GM23248 (cell line): Measurements from ENCODE around the gene ALPI. TPM values are rescaled to one million over a fixed set of nuclear protein-coding genes. Genes with fewer than 3 reads are reported as not detected.

Experiments
- DNase-seq: peaks from one replicate; pipeline ENCODE4 v3.0.0-alpha.2; 2015
- H2AFZ ChIP-seq: fragments of 200-600 bp; sonication (generic); 2 replicates; pipeline ENCODE4 v1.6.1; 2016; ENCODE audit warnings: antibody characterized with exemption
- H3F3A ChIP-seq: fragments of 200-600 bp; sonication (generic); 2 replicates; pipeline ENCODE4 v1.6.1; 2016; ENCODE audit warnings: mild to moderate bottlenecking, antibody characterized with exemption, mixed run types; ENCODE audit not compliant: insufficient read depth
- H3K27ac ChIP-seq: fragments of 200-600 bp; sonication (generic); 2 replicates; pipeline ENCODE4 v1.5.1; 2016; ENCODE audit warnings: mild to moderate bottlenecking
- H3K27me3 ChIP-seq: fragments of 200-600 bp; sonication (generic); replicated peaks from 2 replicates; pipeline ENCODE4 v1.6.1; 2016; ENCODE audit warnings: mild to moderate bottlenecking; ENCODE audit not compliant: insufficient read depth
- H3K36me3 ChIP-seq: fragments of 200-600 bp; sonication (generic); 2 replicates; pipeline ENCODE4 v1.6.1; 2016; ENCODE audit warnings: low read depth, mild to moderate bottlenecking
- H3K4me1 ChIP-seq: fragments of 200-600 bp; sonication (generic); 2 replicates; pipeline ENCODE4 v1.6.1; 2016; ENCODE audit warnings: mild to moderate bottlenecking; ENCODE audit not compliant: insufficient read depth
- H3K4me2 ChIP-seq: fragments of 200-600 bp; sonication (generic); one replicate; pipeline ENCODE4 v1.6.1; 2016; ENCODE audit warnings: mild to moderate bottlenecking; ENCODE audit not compliant: unreplicated experiment
- H3K4me3 ChIP-seq: fragments of 200-600 bp; sonication (generic); 2 replicates; pipeline ENCODE4 v1.5.1; 2016; ENCODE audit warnings: mild to moderate bottlenecking
- H3K79me2 ChIP-seq: fragments of 200-600 bp; sonication (generic); 2 replicates; pipeline ENCODE4 v1.6.1; 2016; ENCODE audit warnings: mild to moderate bottlenecking; ENCODE audit not compliant: insufficient read depth
- H3K9ac ChIP-seq: fragments of 200-600 bp; sonication (generic); 2 replicates; pipeline ENCODE4 v1.6.1; 2016; ENCODE audit warnings: mild to moderate bottlenecking
- H3K9me2 ChIP-seq: fragments of 200-600 bp; sonication (generic); 2 replicates; pipeline ENCODE4 v1.6.1; 2016; ENCODE audit warnings: mixed run types, mild to moderate bottlenecking, moderate library complexity; ENCODE audit not compliant: insufficient read depth
- H3K9me3 ChIP-seq: fragments of 200-600 bp; sonication (generic); one replicate; pipeline ENCODE4 v1.6.1; 2017; ENCODE audit warnings: low read depth
- H4K20me1 ChIP-seq: fragments of 200-600 bp; sonication (generic); 2 replicates; pipeline ENCODE4 v1.6.0; 2016; ENCODE audit not compliant: insufficient read depth
- EZH2 ChIP-seq: fragments of 200-600 bp; sonication (generic); IDR thresholded peaks from 2 replicates; pipeline ENCODE4 v1.6.1; 2018; ENCODE audit warnings: antibody characterized with exemption, mild to moderate bottlenecking; ENCODE audit not compliant: insufficient read depth, poor library complexity, severe bottlenecking
- EZH2phosphoT487 ChIP-seq: fragments of 200-600 bp; sonication (generic); IDR thresholded peaks from 2 replicates; pipeline ENCODE4 v1.6.1; 2018; ENCODE audit warnings: antibody characterized with exemption, moderate library complexity, mild to moderate bottlenecking, low read depth; ENCODE audit not compliant: insufficient read depth
- WGBS, 2 experiments: methylation state at CpG; one replicate each; pipeline ENCODE4 v1.1.6; 2015 to 2017; ENCODE audit warnings: low lambda C conversion rate in 2 of 2, low coverage in 1 of 2; ENCODE audit errors: missing lambda C conversion rate in 2 of 2; 5-methylcytosine and 5-hydroxymethylcytosine counted together
- in situ Hi-C: fragments of 300-500 bp; cut with MboI; formaldehyde crosslinking; loops from 2 replicates; pipeline ENCODE4 v1.15.0; 2020
- polyA plus RNA-seq: library from polyadenylated mRNA; unstranded; fragments of >200 nt; fragmentation: Nextera tagmentation; extraction: Ambion mirVana; gene quantifications from 2 replicates; pipeline ENCODE4 v1.2.1, GENCODE V29; 2016
- total RNA-seq: library from RNA; depleted of rRNA; stranded (reverse); fragments of >200 nt; shearing (Covaris generic); gene quantifications from 2 replicates; pipeline ENCODE4 v1.2.3, GENCODE V29; 2014

Gene ALPI
- total and polyA plus RNA-seq, 2 experiments from 2014 or later = not detected

DNA sequence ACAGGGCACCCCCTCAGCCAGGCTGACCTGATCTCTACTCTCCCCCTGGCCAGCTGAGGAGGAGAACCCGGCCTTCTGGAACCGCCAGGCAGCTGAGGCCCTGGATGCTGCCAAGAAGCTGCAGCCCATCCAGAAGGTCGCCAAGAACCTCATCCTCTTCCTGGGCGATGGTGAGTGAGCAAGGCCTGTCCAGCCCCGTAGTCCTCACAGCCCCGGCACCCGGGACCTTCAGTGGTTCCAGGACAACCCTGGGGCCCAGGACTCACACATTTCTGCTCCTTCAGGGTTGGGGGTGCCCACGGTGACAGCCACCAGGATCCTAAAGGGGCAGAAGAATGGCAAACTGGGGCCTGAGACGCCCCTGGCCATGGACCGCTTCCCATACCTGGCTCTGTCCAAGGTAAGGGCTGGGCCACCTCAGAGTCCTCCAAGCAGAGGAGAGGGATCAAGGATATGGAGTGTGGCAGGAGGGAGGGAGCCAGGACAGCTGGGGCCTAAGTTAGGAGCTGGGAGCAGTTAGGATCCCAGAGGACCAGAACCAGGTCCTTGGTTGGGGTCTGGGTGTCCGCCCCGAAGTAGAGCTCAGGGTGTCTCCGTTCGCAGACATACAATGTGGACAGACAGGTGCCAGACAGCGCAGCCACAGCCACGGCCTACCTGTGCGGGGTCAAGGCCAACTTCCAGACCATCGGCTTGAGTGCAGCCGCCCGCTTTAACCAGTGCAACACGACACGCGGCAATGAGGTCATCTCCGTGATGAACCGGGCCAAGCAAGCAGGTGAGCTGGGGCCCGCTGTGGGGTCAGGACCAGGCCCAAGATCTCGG is 555 bp downstream of the ALPI start:
- no peaks in the 10 kb centered on the region for H3K9me3 ChIP-seq
- no peaks in the 10 kb centered on the region for H3K36me3 ChIP-seq
- no peaks in the 10 kb centered on the region for H3K9me2 ChIP-seq
- no peaks in the 10 kb centered on the region for H3K4me1 ChIP-seq
- H2AFZ ChIP-seq = no peak overlapping the region
- in situ Hi-C loops = no loop called here
- WGBS, 2 experiments = 61 to 64% methylated on average over 26 to 27 of the region's 27 CpGs
- H3F3A ChIP-seq = no peaks in the 10 kb centered on the region
- no peak for DNase-seq
- peaks cover 37% of the 10 kb centered on the region for H3K27me3 ChIP-seq
- no peaks in the 10 kb centered on the region for H4K20me1 ChIP-seq
- no peak overlapping the region for H3K9ac ChIP-seq
- H3K27ac ChIP-seq = no peak overlapping the region
- no peaks in the 10 kb centered on the region for H3K79me2 ChIP-seq
- TF ChIP-seq EZH2 = no peak
- TF ChIP-seq EZH2phosphoT487 = no peak
- no peak overlapping the region for H3K4me3 ChIP-seq
- no peak overlapping the region for H3K4me2 ChIP-seq

DNA sequence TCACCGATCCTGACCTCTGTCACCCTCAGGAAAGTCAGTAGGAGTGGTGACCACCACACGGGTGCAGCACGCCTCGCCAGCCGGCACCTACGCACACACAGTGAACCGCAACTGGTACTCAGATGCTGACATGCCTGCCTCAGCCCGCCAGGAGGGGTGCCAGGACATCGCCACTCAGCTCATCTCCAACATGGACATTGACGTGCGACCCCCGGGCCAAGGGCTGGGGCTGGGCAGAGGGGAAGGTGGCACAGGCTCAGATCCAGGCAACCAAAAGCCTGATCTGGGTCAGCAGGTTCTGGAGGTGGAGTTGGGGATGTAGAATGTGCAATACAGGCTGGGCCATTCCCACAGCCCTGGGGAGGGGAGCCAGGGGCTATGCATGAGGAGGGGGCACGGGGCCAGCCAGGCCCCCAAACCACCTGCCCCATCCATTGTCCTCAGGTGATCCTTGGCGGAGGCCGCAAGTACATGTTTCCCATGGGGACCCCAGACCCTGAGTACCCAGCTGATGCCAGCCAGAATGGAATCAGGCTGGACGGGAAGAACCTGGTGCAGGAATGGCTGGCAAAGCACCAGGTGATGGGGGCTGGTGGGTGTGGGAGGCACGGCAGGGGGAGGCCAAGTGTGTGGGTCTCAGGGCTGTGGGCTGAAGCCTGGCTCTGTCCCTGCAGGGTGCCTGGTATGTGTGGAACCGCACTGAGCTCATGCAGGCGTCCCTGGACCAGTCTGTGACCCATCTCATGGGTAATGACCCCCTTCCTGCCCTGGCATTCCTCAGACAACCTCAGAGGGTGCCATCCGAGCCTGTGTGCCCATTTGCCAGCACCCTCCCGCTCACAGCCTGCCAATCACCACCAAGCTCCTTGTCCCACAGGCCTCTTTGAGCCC is 1.4 kb downstream of the ALPI start:
- H2AFZ ChIP-seq = no peak overlapping the region
- in situ Hi-C loops = no loop called here
- no peak overlapping the region for H3K4me2 ChIP-seq

DNA sequence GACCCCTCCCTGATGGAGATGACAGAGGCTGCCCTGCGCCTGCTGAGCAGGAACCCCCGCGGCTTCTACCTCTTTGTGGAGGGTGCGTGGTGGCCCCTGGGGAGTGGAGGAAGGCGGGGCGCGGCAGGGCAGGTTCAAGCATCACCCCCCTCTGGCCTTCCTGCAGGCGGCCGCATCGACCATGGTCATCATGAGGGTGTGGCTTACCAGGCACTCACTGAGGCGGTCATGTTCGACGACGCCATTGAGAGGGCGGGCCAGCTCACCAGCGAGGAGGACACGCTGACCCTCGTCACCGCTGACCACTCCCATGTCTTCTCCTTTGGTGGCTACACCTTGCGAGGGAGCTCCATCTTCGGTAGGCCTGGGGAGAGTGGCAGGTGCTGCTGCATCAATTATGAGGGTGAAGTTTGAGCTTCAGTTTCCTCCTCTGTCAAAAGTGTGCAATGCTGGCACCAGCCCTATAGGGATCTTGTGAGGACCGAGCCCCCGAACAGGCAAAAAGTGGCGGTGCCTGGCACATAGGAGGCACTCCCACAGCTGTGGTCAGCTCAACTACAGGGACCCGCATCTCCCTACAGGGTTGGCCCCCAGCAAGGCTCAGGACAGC is 2.2 kb downstream of the ALPI start:
- H4K20me1 ChIP-seq = no peaks in the 10 kb centered on the region
- no peak overlapping the region for H3K4me2 ChIP-seq
- no peak overlapping the region for H2AFZ ChIP-seq
- H3K9me3 ChIP-seq = no peaks in the 10 kb centered on the region
- no peaks in the 10 kb centered on the region for H3K36me3 ChIP-seq
- no peak for TF ChIP-seq EZH2
- no peak for TF ChIP-seq EZH2phosphoT487
- peaks cover 46% of the 10 kb centered on the region for H3K27me3 ChIP-seq
- in situ Hi-C loops = no loop called here
- WGBS, 2 experiments = 77 to 78% methylated on average over 25 of the region's 25 CpGs
- no peak overlapping the region for H3K27ac ChIP-seq
- H3K4me1 ChIP-seq = no peaks in the 10 kb centered on the region
- no peaks in the 10 kb centered on the region for H3F3A ChIP-seq
- no peaks in the 10 kb centered on the region for H3K79me2 ChIP-seq
- H3K9ac ChIP-seq = no peak overlapping the region
- no peak overlapping the region for H3K4me3 ChIP-seq
- H3K9me2 ChIP-seq = no peaks in the 10 kb centered on the region
- DNase-seq = no peak

More for the DNA sequence above, 1.4 kb downstream of the ALPI start:
- no peak for DNase-seq
- Histone ChIP-seq H3K4me1 (no peaks in the 10 kb centered on the region), H3F3A (no peaks in the 10 kb centered on the region), H3K36me3 (no peaks in the 10 kb centered on the region), H3K9me3 (no peaks in the 10 kb centered on the region), H3K4me3 (no peak overlapping the region), H4K20me1 (no peaks in the 10 kb centered on the region), H3K27me3 (peaks cover 43% of the 10 kb centered on the region), H3K9me2 (no peaks in the 10 kb centered on the region), H3K9ac (no peak overlapping the region), H3K27ac (no peak overlapping the region), H3K79me2 (no peaks in the 10 kb centered on the region)
- WGBS, 2 experiments = 53 to 59% methylated on average over 19 to 21 of the region's 21 CpGs
- TF ChIP-seq EZH2phosphoT487 = no peak
- TF ChIP-seq EZH2 = no peak

DNA sequence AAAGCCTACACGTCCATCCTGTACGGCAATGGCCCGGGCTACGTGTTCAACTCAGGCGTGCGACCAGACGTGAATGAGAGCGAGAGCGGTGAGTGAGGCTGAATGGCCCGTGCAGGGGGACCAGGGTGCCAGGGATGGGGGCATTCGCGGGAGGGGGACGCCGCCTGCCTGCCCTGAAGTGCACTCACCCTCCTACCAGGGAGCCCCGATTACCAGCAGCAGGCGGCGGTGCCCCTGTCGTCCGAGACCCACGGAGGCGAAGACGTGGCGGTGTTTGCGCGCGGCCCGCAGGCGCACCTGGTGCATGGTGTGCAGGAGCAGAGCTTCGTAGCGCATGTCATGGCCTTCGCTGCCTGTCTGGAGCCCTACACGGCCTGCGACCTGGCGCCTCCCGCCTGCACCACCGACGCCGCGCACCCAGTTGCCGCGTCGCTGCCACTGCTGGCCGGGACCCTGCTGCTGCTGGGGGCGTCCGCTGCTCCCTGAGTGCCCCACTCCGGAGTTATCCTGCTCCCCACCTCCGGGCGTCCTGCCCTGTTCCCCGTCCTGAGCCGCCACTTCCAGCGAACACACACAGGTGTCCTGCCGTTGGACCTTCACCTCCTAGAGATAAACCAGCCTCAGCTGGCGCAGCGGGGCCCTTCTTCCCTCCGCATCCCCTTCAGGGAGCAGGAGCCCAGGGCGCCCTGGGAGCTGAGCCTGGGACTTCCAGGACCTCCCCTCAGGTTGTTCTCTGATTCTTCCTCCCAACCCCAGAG is 2.9 kb downstream of the ALPI start:
- Histone ChIP-seq H3K79me2 (no peaks in the 10 kb centered on the region), H3K4me2 (no peak overlapping the region), H3K9me3 (no peaks in the 10 kb centered on the region), H3K4me1 (no peaks in the 10 kb centered on the region), H3K27ac (no peak overlapping the region), H3F3A (no peaks in the 10 kb centered on the region), H3K4me3 (no peak overlapping the region), H2AFZ (no peak overlapping the region), H3K36me3 (no peaks in the 10 kb centered on the region), H3K9ac (no peak overlapping the region), H3K27me3 (peaks cover 44% of the 10 kb centered on the region), H4K20me1 (no peaks in the 10 kb centered on the region), H3K9me2 (no peaks in the 10 kb centered on the region)
- 82 to 83% methylated on average over 48 to 52 of the region's 56 CpGs for WGBS, 2 experiments
- no peak for DNase-seq
- TF ChIP-seq EZH2 (no peak), EZH2phosphoT487 (no peak)
- in situ Hi-C loops = no loop called here
